GM12872 (cell line): ENCODE results near the gene SLC4A9.

ENCODE experiments used
- CTCF ChIP-seq: IDR thresholded peaks from 3 replicates; pipeline ENCODE4 v1.5.1; 2011; ENCODE audit warnings: low read depth, mild to moderate bottlenecking, low read length, moderate library complexity; ENCODE audit not compliant: insufficient read depth

SLC4A9 gene, protein sequence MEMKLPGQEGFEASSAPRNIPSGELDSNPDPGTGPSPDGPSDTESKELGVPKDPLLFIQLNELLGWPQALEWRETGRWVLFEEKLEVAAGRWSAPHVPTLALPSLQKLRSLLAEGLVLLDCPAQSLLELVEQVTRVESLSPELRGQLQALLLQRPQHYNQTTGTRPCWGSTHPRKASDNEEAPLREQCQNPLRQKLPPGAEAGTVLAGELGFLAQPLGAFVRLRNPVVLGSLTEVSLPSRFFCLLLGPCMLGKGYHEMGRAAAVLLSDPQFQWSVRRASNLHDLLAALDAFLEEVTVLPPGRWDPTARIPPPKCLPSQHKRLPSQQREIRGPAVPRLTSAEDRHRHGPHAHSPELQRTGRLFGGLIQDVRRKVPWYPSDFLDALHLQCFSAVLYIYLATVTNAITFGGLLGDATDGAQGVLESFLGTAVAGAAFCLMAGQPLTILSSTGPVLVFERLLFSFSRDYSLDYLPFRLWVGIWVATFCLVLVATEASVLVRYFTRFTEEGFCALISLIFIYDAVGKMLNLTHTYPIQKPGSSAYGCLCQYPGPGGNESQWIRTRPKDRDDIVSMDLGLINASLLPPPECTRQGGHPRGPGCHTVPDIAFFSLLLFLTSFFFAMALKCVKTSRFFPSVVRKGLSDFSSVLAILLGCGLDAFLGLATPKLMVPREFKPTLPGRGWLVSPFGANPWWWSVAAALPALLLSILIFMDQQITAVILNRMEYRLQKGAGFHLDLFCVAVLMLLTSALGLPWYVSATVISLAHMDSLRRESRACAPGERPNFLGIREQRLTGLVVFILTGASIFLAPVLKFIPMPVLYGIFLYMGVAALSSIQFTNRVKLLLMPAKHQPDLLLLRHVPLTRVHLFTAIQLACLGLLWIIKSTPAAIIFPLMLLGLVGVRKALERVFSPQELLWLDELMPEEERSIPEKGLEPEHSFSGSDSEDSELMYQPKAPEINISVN

DNA sequence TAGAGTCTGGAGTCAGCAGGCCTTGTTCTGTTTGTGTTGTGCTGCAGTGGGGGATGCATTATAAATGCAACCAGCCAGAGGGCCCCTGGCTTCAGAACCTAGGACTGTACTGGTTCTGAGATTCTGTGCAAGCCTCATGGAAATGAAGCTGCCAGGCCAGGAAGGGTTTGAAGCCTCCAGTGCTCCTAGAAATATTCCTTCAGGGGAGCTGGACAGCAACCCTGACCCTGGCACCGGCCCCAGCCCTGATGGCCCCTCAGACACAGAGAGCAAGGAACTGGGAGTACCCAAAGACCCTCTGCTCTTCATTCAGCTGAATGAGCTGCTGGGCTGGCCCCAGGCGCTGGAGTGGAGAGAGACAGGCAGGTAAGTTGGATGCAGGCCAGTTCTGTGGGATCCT, at the start of gene SLC4A9:
Gene SLC4A9, plus strand, starts transcription at position 94 of the 400 bp plus-strand sequence. Its CDS starts 43 bp downstream, at position 137.
- no peak for TF ChIP-seq CTCF

DNA sequence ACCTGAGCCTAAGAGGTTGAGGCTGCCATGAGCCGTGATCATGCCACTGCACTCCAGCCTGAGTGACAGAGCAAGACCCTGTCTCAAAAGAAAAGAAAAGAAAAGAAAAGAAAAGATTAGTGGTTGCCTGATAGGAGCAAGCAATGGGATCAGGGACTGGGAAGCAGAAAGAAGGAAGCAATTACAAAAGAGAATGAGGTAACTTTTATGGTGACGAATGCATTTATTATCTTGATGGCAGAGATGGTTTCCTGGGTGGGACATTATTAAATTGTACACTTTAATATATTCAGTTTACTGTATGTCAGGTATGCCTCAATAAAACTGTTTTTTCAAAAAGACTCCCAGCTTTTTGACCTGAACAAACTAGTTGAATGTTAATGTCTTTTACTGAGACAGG, 49.6 kb upstream of the SLC4A9 start:
- TF ChIP-seq CTCF = no peak

DNA sequence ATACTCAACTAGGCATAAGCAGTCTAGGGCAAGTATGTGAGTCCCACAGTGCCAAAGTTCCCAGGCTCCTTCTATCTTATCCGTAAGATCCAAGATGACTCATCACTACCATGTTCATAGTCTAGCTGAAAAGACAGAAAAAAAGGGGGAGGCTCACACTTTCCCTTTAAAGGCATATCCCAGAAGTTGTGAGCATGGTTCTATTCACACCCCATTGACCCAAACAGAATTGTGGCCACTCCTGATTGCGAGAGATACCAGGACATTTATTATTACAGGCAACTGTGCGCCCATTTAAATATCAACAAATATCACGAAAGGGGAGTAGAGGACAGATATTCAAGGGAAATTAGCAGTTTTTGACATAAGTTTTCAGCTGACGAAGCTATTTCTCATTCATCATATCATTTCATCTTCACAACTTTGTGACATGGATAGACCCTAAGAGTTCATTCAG, 49.0 kb upstream of the SLC4A9 start:
- no peak for TF ChIP-seq CTCF

DNA sequence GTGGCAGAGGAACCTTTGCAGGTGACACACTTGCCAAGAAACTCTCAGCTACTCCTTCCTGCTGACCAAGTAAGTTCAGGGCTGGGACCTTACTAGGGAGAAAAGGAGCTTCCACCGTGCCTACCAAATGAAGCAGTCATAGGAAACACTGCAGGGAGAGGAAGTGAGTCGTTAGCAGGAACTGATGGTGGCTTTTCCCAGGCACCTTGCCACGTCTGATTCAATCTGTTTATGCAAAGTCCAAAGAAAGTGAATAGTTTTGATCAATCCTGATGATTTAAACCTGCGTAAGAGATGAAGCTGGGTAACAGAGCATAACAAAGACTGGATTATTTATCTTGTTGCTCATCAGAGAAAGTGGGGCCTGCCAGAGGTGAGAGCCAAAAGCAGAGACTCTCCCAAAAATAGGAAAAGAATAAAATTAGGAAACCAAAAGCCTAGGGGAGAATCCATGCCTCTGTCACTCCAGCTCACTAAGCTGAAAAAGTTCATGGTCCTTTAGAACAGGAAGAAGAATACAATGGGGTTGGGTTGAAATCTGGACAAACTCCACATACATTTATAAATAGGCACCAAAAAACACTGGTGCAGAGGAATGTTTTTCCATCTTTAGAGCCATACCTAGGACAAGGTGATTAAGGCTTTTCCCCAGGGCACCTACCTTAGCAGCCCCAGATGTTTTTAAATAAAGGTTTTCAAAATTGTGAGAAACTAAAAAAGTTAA, 47.8 kb upstream of the SLC4A9 start:
- no peak for TF ChIP-seq CTCF

DNA sequence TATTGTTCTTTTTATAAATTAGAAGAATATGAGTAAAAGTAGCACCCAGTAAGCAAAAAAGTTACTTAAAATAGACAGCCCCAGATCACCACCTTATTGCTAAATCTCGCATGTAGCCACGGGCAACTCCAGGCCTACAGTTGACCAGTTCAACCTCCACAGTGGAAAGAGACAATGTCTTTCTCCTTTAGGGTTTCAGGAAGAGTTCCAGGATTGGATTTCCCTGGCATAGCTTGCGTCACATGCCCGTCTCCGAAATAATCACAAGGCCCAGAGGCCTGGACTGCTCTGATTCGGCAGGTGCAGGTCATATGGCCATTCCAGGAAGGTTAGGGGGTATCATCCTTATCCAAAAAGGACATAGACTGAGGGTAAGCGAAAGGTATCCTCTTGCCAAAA, 47.2 kb upstream of the SLC4A9 start:
- no peak for TF ChIP-seq CTCF

- TF ChIP-seq CTCF = no peak
Measured at GRCh38 chr5:140317859-140318258, 42.1 kb upstream of the SLC4A9 start.

DNA sequence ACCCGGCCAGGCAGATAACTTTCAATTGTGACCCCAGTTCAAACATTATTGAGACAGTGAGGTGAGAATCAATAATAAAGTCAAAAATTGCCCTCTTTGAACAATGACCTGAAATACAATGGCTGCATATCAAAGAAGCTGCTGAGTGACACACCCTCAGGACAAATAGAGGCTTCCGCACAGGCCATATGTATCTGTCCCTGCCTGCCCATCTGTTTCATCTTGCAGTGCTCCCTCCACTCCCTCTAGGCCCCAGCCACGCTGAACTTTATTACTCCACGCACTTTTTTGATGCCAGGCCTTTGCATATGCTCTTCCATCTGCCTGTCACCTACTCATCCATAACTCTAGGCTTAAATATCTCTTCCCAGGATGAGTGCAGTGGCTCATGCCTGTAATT, 41.2 kb upstream of the SLC4A9 start:
- TF ChIP-seq CTCF = no peak
